GM21723 (cell line): Measurements from ENCODE around the gene ANAPC5.
"Not testable (repeated sequence)": the region's sequence is repeated elsewhere in the genome, so short reads cannot be mapped to it uniquely, and the experiment has no call there.

ENCODE experiments used
- ATAC-seq: cut with Tn5 transposase; IDR thresholded peaks from one replicate; pipeline ENCODE4 v1.9.1; 2021; ENCODE audit warnings: mild to moderate bottlenecking, moderate library complexity; ENCODE audit not compliant: unreplicated experiment

Gene ANAPC5

GRCh38 chr12:121351820-121352681 lies at the start of gene ANAPC5:
ANAPC5 (minus strand) TSS chr12:121352411; CDS start chr12:121352340, 71 bp downstream.
- peak; percentile 98 for ATAC-seq

DNA sequence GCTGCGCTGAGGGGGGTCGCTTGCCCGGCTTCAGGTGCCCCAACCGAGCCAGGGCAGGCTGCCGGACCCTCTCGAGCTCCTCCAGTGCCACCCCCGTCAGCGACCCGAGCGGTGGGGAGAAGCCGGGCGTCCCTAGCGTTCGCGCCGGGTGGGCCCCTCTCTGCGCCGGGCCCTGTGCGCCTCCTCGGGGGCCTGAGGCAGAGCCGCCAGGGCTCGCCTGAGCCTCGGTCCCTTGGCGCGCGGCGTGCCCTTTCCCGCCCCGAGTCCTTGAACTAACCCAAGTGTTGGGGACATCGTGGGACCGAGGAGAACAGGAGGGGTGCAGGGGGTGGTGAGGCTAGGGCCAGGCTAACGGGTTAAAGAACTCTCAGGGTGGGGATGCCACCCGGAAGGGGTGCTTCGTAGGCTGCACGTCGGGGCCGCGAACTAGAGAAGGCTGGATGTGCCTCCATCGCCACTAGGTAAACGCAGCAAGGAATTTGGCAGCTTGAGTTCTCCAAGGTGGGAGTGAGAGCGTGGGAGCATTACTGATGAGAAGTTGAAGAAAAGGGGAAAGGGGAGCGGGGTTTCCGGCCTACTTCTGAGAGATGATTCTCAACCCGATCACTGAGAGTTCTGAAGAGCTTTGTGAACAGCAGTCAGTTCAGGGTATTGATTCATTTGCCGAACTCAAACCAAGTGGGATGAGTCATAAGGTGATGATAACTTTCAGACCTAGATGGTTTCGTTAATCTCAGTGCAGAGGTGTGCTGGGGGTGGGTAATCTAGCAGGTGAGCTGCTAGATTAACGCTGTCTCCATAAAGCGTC lies 48.3 kb upstream of the ANAPC5 start:
- peak; percentile 35 for ATAC-seq

DNA sequence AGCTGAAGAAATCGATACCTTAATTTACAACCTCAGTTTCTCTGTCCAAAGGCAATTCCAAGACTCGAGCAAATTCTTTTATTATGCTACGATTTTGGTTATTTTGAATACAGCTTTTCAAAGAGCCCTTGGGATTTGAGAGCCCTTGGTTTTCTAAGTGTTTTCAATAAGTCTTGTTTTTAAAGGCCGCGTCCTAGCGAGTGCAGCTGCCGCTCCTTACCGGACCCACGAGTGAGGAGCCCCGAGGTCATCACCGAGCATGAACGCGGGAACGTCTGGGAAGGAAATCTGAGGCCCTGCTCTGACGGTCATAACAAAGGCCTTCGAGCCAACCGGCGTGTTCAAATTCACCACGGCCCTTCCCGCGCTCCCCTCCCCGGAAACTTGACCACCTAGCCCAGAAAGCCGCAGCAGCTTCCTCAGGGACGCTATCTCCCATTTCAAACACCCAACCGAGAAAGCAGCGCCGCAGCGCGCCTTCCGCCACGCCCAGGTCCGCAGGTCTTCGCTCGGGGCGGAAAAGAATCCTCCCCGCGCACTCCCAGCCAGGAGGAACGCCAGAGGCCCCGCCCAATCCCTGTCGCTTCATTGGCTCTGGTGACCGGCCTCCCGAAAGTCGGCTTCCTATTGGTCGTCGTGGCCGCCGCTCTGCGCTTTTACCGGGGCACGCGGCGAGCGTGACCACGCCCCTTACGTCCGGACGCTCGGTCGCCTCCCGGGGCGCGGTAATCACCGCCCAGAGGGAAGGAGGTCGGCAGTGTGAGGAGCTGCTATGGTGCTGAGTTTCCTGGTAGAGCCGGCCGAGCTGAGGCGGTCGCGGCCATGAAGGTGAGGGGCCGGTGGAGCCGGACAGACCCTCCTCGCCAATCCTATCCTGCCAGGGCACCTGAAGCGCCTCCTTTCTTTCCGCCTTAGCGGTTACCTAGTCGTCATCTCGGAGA lies 47.5 kb upstream of the ANAPC5 start, which contains the start of gene RNF34:
TSS of gene RNF34 (plus strand) at position 728 of the 941 bp plus-strand sequence. CDS start at position 823, 95 bp downstream.
- peak; percentile 92 for ATAC-seq

DNA sequence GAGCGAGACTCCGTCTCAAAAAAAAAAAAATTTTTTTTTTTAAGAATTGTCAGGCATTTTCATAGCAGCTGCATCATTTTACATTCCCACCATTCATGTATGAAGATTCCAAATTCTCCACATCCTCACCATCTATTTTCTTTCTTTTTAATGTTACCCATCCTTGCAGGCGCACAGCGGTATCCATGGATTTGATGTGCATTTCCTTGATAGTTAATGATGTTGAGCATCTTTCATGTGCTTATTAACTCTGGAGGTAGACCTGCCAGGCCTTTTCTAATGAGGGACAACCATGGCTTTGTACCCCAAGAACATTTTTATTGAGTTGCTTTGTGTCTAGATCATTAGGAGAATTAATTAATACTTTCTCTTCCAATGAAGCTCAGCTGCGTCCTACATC lies 46.1 kb upstream of the ANAPC5 start:
- no peak for ATAC-seq

GRCh38 chr12:121397521-121397920 lies 45.3 kb upstream of the ANAPC5 start:
- ATAC-seq = no peak

GRCh38 chr12:121392325-121392716 lies 40.1 kb upstream of the ANAPC5 start:
- no peak for ATAC-seq

DNA sequence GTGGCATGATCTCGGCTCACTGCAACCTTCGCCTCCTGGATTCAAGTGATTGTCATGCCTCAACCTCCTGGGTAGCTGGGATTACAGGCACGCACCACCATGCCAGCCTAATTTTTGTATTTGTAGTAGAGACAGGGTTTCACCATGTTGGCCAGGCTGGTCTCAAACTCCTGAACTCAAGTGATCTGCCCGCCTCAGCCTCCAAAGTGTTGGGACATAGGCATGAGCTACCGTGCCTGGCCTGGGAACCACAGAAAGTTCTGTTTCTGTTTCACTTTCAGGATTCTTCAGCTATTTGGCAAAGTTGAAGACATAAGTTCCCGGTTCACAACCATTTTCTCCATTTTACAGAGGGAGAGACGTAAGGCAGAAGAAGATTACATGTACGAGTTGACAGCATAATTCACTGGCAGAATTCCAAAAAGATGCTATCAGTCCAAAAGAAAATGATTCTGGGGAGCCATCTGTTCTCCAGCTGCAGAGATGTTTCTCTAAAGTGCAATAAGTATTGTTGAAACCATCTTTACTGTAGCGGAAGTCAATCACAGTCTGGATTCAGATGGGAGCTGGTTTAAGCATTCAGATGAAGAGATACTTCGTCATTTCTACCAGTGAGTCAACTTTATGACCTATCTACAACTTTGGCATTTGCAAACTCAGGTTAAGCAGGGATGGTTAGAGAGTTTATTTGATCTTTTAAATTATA lies 39.6 kb upstream of the ANAPC5 start:
- ATAC-seq = no peak

- ATAC-seq = no peak
These were observed 38.6 kb upstream of the ANAPC5 start for GRCh38 chr12:121390856-121391255.

GRCh38 chr12:121388421-121388981 lies 36.3 kb upstream of the ANAPC5 start:
- ATAC-seq = no peak

GRCh38 chr12:121384891-121385290 lies 32.7 kb upstream of the ANAPC5 start:
- not testable (repeated sequence) for ATAC-seq

GRCh38 chr12:121383601-121384021 lies 31.4 kb upstream of the ANAPC5 start:
- no peak for ATAC-seq

DNA sequence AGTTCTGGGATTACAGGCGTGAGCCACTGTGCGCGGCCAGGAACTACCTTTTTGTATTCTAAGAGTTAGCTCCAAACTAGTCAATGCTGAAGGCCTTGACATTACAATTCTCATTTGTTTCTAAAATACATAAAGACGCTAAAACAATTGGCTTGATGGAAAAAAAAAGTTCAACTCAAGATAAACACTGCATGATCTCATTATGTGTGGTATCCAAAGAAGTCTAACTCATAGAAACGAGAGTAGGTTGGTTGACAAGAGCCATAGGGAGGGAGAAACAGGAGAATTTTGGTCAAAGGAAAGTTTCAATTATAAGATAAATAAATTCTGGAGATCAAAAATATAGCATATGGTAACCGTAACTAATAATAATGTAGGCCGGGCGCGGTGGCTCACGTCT lies 27.7 kb upstream of the ANAPC5 start:
- ATAC-seq = no peak

- ATAC-seq = no peak
These were observed 26.5 kb upstream of the ANAPC5 start for GRCh38 chr12:121378736-121379135.

- no peak for ATAC-seq
These were observed 24.8 kb upstream of the ANAPC5 start for GRCh38 chr12:121376754-121377697.

DNA sequence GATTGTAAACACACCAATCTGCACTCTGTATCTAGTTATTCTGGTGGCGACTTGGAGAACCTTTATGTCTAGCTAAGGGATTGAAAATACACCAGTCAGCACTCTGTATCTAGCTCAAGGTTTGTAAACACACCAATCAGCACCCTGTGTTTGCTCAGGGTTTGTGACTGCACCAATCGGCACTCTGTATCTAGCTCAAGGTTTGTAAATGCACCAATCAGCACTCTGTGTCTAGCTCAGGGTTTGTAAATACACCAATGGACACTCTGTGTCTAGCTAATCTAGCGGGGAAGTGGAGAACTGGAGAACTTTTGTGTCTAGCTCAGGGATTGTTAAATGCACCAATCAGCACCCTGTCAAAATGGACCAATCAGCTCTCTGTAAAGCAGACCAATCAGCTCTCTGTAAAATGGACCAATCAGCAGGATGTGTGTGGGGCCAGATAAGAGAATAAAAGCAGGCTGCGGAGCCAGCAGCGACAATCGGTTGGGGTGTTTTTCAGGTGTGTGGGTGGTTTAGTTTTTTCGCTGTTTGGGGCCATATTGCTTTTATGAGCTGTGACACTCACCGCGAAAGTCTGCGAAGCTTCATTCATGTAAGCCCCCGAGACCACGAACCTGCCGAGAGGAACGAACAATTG lies 22.9 kb upstream of the ANAPC5 start:
- not testable (repeated sequence) for ATAC-seq

DNA sequence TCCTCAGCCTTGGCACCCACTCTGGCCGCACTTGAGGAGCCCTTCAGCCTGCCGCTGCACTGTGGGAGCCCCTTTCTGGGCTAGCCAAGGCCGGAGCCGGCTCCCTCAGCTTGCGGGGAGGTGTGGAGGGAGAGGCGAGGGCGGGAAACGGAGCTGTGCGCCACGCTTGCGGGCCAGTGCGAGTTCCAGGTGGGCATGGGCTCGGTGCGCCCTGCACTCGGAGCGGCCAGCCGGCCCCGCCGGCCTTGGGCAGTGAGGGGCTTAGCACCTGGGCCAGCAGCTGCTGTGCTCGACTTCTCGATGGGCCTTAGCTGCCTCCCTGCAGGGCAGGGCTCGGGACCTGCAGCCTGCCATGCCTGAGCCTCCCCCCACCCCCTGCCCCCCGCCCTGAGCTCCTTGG lies 22.1 kb upstream of the ANAPC5 start:
- ATAC-seq = not testable (repeated sequence)

- no peak for ATAC-seq
These were observed 21.5 kb upstream of the ANAPC5 start for GRCh38 chr12:121373755-121374154.

DNA sequence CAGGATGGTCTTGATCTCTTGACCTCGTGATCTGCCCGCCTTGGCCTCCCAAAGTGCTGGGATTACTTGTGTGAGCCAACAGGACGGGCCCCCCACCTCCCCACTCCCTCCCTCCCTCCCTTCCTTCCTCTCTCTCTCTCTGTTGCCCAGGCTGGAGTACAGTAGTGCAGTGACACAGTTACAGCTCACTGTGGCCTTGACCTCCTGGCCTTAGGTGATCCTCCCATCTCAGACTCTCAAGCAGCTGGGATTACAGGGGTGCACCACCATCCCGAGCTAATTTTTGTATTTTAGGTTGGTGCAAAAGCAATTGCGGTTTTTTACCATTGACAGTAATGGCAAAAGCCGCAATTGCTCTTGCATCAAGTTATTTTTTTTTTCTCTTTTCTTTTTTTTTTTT lies 19.2 kb upstream of the ANAPC5 start:
- no peak for ATAC-seq
